ENCODE data around the gene MINAR1. TPM values are rescaled to one million over a fixed set of nuclear protein-coding genes. Genes with fewer than 3 reads are reported as not detected.

Gene MINAR1
- total and polyA plus RNA-seq, 2 of the 13 experiments (the other 11 are each of a cell fraction or from before 2014, with no cell fraction given): 0.15 to 0.16 TPM

DNA sequence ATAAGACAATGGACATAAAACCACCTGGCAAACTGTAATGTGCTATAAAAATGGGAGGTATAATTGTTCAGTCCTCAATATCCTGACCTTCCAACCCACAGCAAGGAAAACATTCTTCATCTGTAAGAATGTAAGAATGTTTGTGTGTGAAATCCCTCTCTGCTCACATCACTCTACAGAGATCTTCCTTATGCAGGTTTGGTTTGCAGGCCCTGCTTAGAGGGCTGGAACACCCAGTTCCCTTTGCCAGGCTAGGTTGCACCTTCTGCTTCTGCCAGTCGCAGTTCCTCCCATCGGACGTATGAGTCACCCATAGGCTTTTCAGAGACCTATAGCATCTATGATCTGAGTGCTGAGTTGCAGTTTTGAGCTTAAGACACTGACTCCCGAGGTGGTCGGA, 24.1 kb upstream of the MINAR1 start (continued):
- TF ChIP-seq HNRNPLL (IDR thresholded peaks at IDR 0.05; ENCODE audit: low read depth, low read length, poor library complexity, severe bottlenecking): no peak

- no peak for TF ChIP-seq HMGA1 (CRISPR knock-in tag; conservative IDR thresholded peaks at IDR 0.05)
- no peak for TF ChIP-seq ZNF563 (CRISPR knock-in tag; IDR thresholded peaks at IDR 0.05)
- TF ChIP-seq MBNL3 (CRISPR knock-in tag; conservative IDR thresholded peaks at IDR 0.05): no peak
- no peak for TF ChIP-seq LCORL (IDR thresholded peaks at IDR 0.05)
- no peak for TF ChIP-seq LCORL (CRISPR knock-in tag; IDR thresholded peaks at IDR 0.05)
- no peak for TF ChIP-seq CENPX (CRISPR knock-in tag; IDR thresholded peaks at IDR 0.05)
- TF ChIP-seq MTA3 (CRISPR knock-in tag; IDR thresholded peaks at IDR 0.05): no peak
- no peak for TF ChIP-seq SP4 (CRISPR knock-in tag; IDR thresholded peaks at IDR 0.05)
- no peak for TF ChIP-seq SMARCC2 (IDR thresholded peaks at IDR 0.05)
- no peaks in the 10 kb centered on the region for H3K36me3 ChIP-seq (replicated peaks in 1 of 2; ENCODE audit: control insufficient read depth in 1 of 2, insufficient read depth in 2 of 2, low read length in 2 of 2)
- no peaks in the 10 kb centered on the region for H3K79me2 ChIP-seq (ENCODE audit: insufficient read depth, low read length)
- intact Hi-C loops (cut with micrococcal nuclease; ENCODE audit: unreplicated experiment): no loop called here
- no peaks in the 10 kb centered on the region for H3K27me3 ChIP-seq (ENCODE audit: control insufficient read depth in 1 of 2, insufficient read depth in 2 of 2, low read length in 2 of 2)
- H3K4me1 ChIP-seq (ENCODE audit: insufficient read depth, low read length): no peaks in the 10 kb centered on the region
- POLR2A ChIA-PET: no interaction called here
- H2AFZ ChIP-seq (ENCODE audit: low read length): no peak overlapping the region
- no peak overlapping the region for H3K4me2 ChIP-seq (ENCODE audit: low read depth, low read length)
- CTCF ChIA-PET (ENCODE audit: low intra/inter-chr PET ratio, low total read pairs): no interaction called here
- H3K27ac ChIP-seq (ENCODE audit: extremely low read length, insufficient read depth, low read length): no peak overlapping the region
- H3K4me3 ChIP-seq (replicated peaks in 1 of 3; ENCODE audit: insufficient read depth in 1 of 3, low read depth in 2 of 3, low read length in 3 of 3): no peak overlapping the region
- no peak overlapping the region for H3K9ac ChIP-seq (ENCODE audit: insufficient read depth, low read depth, low read length)
- in situ Hi-C loops (cut with HindIII; ENCODE audit: extremely low pct_ligation_motif_present, low pct_unique_long_range_greater_than_20kb): no loop called here
- no peaks in the 10 kb centered on the region for H4K20me1 ChIP-seq (ENCODE audit: insufficient read depth, low read length)
- H3K9me3 ChIP-seq (ENCODE audit: low read length): no peaks in the 10 kb centered on the region
- WGBS (ENCODE audit: low lambda C conversion rate): 72% methylated on average over 2 of the region's 2 CpGs
- ATAC-seq: no peak
- no peak for FAIRE-seq
- no TSS peak for BruUV-seq (replicated peaks)
- DNase-seq (ENCODE audit: low spot score): no peak
These were observed 21.9 kb upstream of the MINAR1 start for GRCh38 chr15:79410237-79410636.

DNA sequence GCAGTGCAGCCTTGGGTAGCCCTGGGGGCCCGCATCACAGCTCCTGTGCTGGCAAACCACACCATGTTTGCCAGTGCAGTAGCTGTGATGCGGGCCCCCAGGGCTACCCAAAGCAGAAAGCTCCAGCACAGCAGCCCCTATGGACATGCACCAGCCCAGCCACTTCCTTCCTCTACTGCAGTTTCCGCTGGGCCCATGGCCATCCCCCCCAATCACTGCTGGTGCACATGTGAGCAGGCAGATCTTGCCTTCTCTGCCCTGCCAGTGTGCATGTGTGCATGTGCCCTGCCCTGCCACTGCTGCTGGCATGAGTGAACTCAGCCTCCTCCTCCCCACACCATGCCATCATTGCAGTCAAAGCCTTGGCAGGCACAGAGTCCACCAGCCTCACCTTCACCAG, 20.1 kb upstream of the MINAR1 start:
- no peaks in the 10 kb centered on the region for H4K20me1 ChIP-seq (ENCODE audit: insufficient read depth, low read length)
- DNase-seq (ENCODE audit: low spot score) (no peak), ATAC-seq (no peak), FAIRE-seq (no peak)
- no peaks in the 10 kb centered on the region for H3K36me3 ChIP-seq (replicated peaks in 1 of 2; ENCODE audit: control insufficient read depth in 1 of 2, insufficient read depth in 2 of 2, low read length in 2 of 2)
- no peak overlapping the region for H3K4me3 ChIP-seq (replicated peaks in 1 of 3; ENCODE audit: insufficient read depth in 1 of 3, low read depth in 2 of 3, low read length in 3 of 3)
- no peak overlapping the region for H2AFZ ChIP-seq (ENCODE audit: low read length)
- H3K27me3 ChIP-seq (ENCODE audit: control insufficient read depth in 1 of 2, insufficient read depth in 2 of 2, low read length in 2 of 2): no peaks in the 10 kb centered on the region
- in situ Hi-C loops (cut with HindIII; ENCODE audit: extremely low pct_ligation_motif_present, low pct_unique_long_range_greater_than_20kb): no loop called here
- H3K27ac ChIP-seq (ENCODE audit: extremely low read length, insufficient read depth, low read length): no peak overlapping the region
- H3K9ac ChIP-seq (ENCODE audit: insufficient read depth, low read depth, low read length): no peak overlapping the region
- no TSS peak for BruUV-seq (replicated peaks)
- WGBS (ENCODE audit: low lambda C conversion rate): no CpG with 5 or more reads among the region's 3 CpGs
- intact Hi-C loops (cut with micrococcal nuclease; ENCODE audit: unreplicated experiment): no loop called here
- H3K9me3 ChIP-seq (ENCODE audit: low read length): no peaks in the 10 kb centered on the region
- H3K4me2 ChIP-seq (ENCODE audit: low read depth, low read length): no peak overlapping the region
- no peaks in the 10 kb centered on the region for H3K79me2 ChIP-seq (ENCODE audit: insufficient read depth, low read length)
- ChIA-PET CTCF (ENCODE audit: low intra/inter-chr PET ratio, low total read pairs) (no interaction called here), POLR2A (no interaction called here)
- no peaks in the 10 kb centered on the region for H3K4me1 ChIP-seq (ENCODE audit: insufficient read depth, low read length)
- no peak for TF ChIP-seq NR2F1 (CRISPR knock-in tag; IDR thresholded peaks at IDR 0.05)
- no peak for TF ChIP-seq ZNF577 (CRISPR knock-in tag; IDR thresholded peaks at IDR 0.05; ENCODE audit: borderline replicate concordance, low read depth)
- TF ChIP-seq ZNF225 (CRISPR knock-in tag; IDR thresholded peaks at IDR 0.05): no peak
- no peak for TF ChIP-seq ZNF614 (CRISPR knock-in tag; IDR thresholded peaks at IDR 0.05; ENCODE audit: borderline replicate concordance)
- no peak for TF ChIP-seq SMAD1 (CRISPR knock-in tag; IDR thresholded peaks at IDR 0.05; ENCODE audit: borderline replicate concordance, low read depth)
- no peak for TF ChIP-seq ARNT (IDR thresholded peaks at IDR 0.05)
- no peak for TF ChIP-seq SOX6 (IDR thresholded peaks at IDR 0.05)
- no peak for TF ChIP-seq SOX6 (CRISPR knock-in tag; IDR thresholded peaks at IDR 0.05)
- no peak for TF ChIP-seq ESRRA (CRISPR knock-in tag; IDR thresholded peaks at IDR 0.05; ENCODE audit: low read depth)
- no peak for TF ChIP-seq ZNF768 (CRISPR knock-in tag; IDR thresholded peaks at IDR 0.05)
- no peak for TF ChIP-seq ZNF550 (CRISPR knock-in tag; IDR thresholded peaks at IDR 0.05; ENCODE audit: borderline replicate concordance)
- TF ChIP-seq NFIB (CRISPR knock-in tag; IDR thresholded peaks at IDR 0.05; ENCODE audit: borderline replicate concordance): no peak
- TF ChIP-seq ZNF3 (CRISPR knock-in tag; IDR thresholded peaks at IDR 0.05): no peak
- no peak for TF ChIP-seq ZNF841 (CRISPR knock-in tag; IDR thresholded peaks at IDR 0.05; ENCODE audit: borderline replicate concordance)
